GM21360 (cell line): Measurements from ENCODE around the gene ADCY1.

Experiments
- ATAC-seq: cut with Tn5 transposase; IDR thresholded peaks from one replicate; pipeline ENCODE4 v1.9.1; 2021; ENCODE audit warnings: mild to moderate bottlenecking, moderate library complexity; ENCODE audit not compliant: unreplicated experiment

The ADCY1 gene

DNA sequence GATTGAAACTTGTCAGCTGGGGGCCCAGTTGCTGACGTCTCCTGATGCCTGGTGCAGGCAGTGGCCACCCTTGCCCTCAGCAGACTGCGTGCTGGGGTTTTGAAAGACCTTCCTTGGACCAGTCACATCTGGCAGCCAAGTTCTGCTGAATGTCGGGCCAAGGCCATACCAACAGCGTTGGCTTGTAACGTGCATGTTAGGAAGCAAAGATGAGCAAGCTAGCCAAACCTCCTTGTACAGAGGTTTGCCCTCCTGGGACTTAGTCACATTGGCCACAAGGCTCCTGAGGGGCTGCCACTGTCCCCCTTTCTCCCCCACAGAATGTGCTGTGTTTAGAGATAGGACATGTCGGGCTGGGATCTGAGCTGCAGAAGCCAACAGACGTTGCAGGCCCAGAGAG, 49.0 kb downstream of the ADCY1 start:
- no peak for ATAC-seq

GRCh38 chr7:45623740-45624391, 49.7 kb downstream of the ADCY1 start:
- no peak for ATAC-seq

GRCh38 chr7:45624392-45624760, 50.2 kb downstream of the ADCY1 start:
- no peak for ATAC-seq

DNA sequence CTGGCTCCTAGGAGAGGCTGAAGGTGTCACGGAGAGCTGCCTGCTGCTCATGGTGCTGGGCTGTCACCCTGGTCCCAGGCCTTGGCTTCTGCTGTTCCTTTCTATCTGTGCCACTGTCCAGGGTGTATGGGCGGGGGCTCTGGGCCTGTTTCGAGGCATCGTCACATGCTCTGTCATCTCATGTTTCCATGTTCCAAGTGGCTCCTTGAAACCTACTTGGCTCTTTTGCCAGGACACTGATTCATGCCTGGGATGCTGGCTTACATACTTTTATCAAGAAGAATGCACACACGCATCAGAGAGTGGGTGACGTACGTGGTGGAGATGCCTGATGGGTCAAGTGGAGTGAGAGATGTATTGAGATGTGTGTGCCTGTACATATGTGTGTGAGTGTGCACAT, 50.9 kb downstream of the ADCY1 start:
- no peak for ATAC-seq

GRCh38 chr7:45625714-45626440, 51.7 kb downstream of the ADCY1 start:
- ATAC-seq, result no peak

- ATAC-seq, result no peak
Measured at GRCh38 chr7:45626441-45627430, 52.6 kb downstream of the ADCY1 start.

DNA sequence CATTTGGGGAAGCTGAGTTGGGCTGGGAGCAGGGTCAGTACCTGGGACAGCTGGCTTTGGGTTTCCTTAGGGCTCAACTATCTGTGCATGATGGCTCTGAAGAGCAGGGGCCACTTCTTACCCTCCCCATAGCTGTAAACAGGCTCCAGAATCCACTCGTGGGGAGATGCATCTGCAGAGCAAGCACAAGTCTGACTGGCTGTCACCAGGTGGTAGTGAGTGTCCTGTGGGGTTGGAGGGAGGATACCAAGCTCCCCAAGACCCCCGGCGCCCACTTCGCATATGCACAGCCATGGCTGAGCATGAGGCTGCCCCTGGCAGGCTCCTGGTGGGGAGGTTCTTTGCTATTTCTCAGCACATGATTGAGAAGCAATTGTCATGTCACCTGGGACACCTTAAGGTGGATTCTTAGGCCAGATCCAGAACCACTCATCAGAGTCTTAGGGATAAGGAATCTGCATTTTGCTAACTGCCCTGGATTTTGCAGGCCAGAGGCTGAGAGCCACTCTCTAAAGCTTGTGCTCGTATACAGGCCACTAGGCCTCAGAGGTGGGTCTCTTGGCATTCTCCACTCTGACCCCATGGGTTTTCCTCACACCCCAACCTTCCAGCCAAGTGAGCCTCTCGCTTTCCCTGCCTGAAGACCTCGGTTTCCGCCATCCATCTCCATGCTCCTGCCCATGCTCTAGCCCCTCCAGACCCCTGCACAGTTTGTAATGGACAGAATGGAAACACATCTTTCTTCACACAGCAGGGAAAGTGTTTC, 53.7 kb downstream of the ADCY1 start:
- no peak for ATAC-seq

DNA sequence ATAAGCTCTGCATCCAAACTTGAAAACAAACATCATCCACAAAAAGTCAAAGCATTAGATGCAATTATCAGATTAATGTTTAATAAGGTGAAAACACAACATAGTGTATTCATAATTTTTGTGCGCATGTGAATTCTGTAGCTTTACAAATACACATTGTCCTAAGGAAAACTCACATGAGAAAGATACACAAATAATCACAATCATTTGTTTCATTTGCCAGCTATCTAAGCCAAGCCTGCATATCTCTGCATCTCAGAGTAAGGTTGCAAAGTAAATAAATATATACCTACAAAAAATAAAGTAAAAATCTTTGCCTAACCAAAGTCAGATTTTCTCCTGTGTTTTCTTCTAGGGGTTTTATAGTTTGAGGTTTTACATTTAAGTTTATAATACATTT, 57.4 kb downstream of the ADCY1 start:
- no peak for ATAC-seq

GRCh38 chr7:45636733-45637132, 62.6 kb downstream of the ADCY1 start:
- no peak for ATAC-seq

DNA sequence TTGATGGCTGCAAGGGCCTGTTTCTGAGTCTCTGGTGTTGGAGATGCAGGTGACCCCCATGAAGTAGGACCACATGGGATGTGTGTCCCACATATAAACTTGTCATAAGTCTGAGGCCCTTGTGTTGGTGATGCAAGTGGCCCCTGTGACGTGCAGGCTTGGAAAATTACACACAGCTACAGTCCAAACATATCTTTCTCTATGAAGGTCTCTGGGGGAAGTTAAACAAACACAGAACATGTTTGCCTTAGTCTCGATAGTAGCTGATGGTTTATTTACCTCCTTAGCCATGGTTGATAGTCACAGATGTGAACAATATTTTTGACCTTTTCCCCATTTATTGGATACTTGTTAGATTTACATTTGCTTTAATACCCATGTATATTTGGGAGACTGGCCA, 64.7 kb downstream of the ADCY1 start:
- no peak for ATAC-seq

DNA sequence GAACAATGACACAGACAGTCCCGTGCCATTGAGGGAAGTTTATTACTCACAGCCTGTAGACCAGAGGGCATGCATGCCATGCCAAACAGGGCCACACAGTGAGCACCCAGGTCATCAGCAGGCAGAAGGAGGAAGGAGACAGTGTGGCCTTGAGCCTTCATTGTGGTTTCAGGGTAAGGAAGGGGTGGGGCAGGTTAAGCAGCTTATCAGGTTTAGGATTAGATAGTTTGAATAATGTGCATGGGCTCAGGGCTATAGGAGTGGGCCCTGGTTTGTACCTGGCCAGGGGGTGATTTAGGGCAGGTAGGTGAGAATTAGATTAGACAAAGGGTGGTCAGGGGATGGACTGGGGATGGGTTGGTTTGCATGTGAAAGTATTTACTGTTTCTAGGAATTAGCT, 67.9 kb downstream of the ADCY1 start:
- no peak for ATAC-seq

DNA sequence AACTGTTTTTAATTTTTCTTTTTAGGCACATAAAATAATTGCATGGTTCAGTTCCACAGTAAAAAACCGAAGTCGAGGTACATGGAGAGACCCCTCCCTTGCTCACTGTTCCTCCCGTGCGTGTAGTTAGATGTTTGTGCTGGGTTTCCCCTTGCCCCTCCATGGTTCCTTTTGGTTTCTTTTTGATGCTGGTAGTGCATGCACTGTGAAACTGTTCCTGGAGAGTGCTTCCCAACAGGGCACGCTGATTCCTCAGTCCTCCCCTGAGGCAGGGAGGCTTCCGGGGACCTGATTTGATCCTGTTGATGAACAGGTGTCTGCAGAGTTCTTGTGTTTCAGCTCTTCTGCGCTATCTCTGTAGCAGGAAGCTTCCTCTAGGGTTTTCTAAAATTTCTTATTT, 69.5 kb downstream of the ADCY1 start:
- ATAC-seq, result no peak

DNA sequence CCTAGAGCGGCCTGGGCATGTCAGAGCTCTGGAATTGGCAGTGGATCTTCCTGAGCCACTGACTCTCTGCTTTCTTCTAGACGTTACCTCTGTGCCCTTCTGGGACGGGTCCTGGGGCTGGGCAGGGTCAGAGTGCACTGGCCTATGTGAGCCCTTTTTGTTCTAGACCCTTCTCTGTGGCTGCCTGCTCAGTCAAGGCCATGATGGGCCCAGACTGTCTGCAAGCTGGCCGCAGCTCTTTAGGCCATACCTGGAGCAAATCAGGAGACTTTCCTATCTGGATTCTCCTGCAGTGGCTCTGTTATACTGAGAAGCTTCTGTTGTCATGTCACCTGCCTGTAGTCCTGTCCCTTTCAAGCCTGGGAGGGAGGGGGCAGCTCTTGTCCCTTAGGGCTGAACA, 70.1 kb downstream of the ADCY1 start:
- no peak for ATAC-seq

DNA sequence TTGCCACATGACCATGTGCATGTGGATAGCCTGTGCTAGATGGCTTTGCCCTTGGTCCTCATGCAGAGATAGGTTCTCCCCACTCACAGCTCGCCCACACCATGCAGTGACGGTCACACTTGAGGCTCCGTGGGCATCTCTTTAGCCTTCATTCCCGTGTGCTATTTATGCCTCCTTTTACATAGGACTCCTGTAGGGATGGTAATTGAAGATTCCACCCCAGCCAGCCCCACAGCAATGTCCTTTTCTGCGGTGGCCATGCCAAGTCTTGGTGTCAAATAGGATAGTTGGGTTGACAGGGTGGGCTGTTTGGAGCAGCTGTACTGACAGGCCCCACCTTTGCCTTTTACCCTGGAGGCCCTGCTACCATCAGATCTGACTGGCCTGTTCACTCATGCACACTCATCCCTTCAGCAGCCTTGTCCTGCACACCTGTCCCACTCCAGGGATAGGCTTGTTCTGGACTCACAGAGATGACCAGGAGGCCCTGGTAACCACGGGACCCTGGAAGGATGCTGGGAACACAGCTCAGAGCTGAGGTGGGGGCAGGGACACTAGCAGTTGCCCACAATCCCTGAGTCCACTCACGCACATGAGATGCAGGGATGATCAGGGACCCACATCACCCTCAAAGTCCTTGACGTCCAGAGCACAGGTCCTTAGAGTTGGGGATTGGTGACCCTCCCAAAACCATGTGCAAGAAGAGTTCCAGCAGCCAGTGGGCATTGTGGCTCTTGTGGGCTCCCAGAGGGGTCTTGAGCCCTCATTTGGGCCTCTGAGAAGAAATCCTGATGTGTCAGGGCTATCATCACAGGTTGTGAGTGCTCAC, 71.2 kb downstream of the ADCY1 start:
- ATAC-seq, result no peak

DNA sequence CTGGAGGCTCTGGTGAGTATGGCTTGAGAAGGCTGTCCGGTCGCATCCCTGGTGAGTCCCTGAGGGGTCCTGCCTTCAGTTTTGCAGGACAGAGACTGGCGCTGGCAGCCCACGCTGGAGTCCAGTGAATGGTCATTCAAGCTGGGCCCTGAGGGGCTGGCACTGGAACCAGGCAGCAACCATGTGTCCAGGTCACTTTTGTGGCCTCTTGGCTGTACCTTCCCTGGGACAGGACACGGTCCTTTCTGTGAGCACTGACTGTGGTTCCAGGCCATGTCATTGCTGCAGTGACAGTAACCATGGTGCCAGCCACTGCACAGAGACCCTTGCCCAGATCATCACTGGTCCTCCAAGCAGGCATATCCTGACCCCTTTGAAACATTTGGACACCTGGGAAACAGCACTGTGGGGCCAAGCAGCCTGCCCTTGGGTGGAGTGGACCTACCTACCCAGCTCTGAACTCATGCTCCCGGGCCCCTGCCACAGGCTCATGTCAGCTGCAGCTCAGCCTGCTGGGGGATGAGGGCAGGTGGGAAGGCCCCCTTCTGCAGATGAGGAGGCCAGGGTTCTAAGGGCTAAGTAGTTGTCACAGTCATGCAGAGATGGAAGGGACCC, 72.1 kb downstream of the ADCY1 start:
- ATAC-seq, result no peak

- ATAC-seq, result no peak
Measured at GRCh38 chr7:45646996-45647825, 73.0 kb downstream of the ADCY1 start.

GRCh38 chr7:45647967-45648670, 74.0 kb downstream of the ADCY1 start:
- no peak for ATAC-seq

GRCh38 chr7:45648671-45648995, 74.5 kb downstream of the ADCY1 start:
- ATAC-seq, result no peak
